Osteoblast (primary cell): Measurements from ENCODE around the gene HSP90AB1. TPM values are rescaled to one million over a fixed set of nuclear protein-coding genes. Genes with fewer than 3 reads are reported as not detected.

Experiments
- DNase-seq: peaks from one replicate; pipeline ENCODE4 v3.0.0; 2011; ENCODE audit warnings: low spot score, mixed read lengths; ENCODE audit not compliant: insufficient read length; ENCODE audit errors: missing footprints
- H2AFZ ChIP-seq: 2 replicates; pipeline ENCODE4 v1.6.0; 2011; ENCODE audit warnings: mild to moderate bottlenecking, low read length
- H3K27ac ChIP-seq: 2 replicates; pipeline ENCODE4 v1.5.1; 2011; ENCODE audit warnings: mild to moderate bottlenecking, low read depth, low read length, moderate library complexity
- H3K27me3 ChIP-seq: 2 replicates; pipeline ENCODE4 v1.6.0; 2012; ENCODE audit warnings: mild to moderate bottlenecking, control low read depth, inconsistent platforms, low read length, moderate library complexity; ENCODE audit not compliant: insufficient read depth
- H3K36me3 ChIP-seq: 2 replicates; pipeline ENCODE4 v1.5.1; 2011; ENCODE audit warnings: mild to moderate bottlenecking, low read length, control low read depth, moderate library complexity; ENCODE audit not compliant: insufficient read depth
- H3K4me1 ChIP-seq: 2 replicates; pipeline ENCODE4 v1.5.1; 2011; ENCODE audit warnings: mild to moderate bottlenecking, low read length, control low read depth, moderate library complexity; ENCODE audit not compliant: insufficient read depth
- H3K4me2 ChIP-seq: 2 replicates; pipeline ENCODE4 v1.6.0; 2011; ENCODE audit warnings: mild to moderate bottlenecking, low read length; ENCODE audit not compliant: insufficient read depth
- H3K4me3 ChIP-seq: fragments of 200-600 bp; sonication (generic); 3 replicates; pipeline ENCODE4 v1.5.1; 2012; ENCODE audit warnings: mild to moderate bottlenecking, low read length, inconsistent platforms; ENCODE audit not compliant: insufficient read depth
- H3K79me2 ChIP-seq: 2 replicates; pipeline ENCODE4 v1.6.0; 2012; ENCODE audit warnings: mild to moderate bottlenecking, low read length, control low read depth, inconsistent platforms; ENCODE audit not compliant: insufficient read depth
- H3K9me3 ChIP-seq: 2 replicates; pipeline ENCODE4 v1.5.1; 2011; ENCODE audit warnings: low read depth, low read length, control low read depth
- H4K20me1 ChIP-seq: 2 replicates; pipeline ENCODE4 v1.6.0; 2012; ENCODE audit warnings: mild to moderate bottlenecking, low read length, control low read depth; ENCODE audit not compliant: insufficient read depth
- total RNA-seq: library from RNA; depleted of rRNA; stranded (reverse); fragments of >200 nt; gene quantifications from 2 replicates; pipeline ENCODE4 v1.2.3, GENCODE V29; 2012
- TF ChIP-seq, protein P1 (sequence below): IDR thresholded peaks from 2 replicates; pipeline ENCODE4 v1.5.1; 2011; ENCODE audit warnings: mild to moderate bottlenecking, low read depth, low read length, moderate library complexity; ENCODE audit errors: extremely low read depth

The HSP90AB1 gene
- total RNA-seq, 1 donor = 702 TPM

DNA sequence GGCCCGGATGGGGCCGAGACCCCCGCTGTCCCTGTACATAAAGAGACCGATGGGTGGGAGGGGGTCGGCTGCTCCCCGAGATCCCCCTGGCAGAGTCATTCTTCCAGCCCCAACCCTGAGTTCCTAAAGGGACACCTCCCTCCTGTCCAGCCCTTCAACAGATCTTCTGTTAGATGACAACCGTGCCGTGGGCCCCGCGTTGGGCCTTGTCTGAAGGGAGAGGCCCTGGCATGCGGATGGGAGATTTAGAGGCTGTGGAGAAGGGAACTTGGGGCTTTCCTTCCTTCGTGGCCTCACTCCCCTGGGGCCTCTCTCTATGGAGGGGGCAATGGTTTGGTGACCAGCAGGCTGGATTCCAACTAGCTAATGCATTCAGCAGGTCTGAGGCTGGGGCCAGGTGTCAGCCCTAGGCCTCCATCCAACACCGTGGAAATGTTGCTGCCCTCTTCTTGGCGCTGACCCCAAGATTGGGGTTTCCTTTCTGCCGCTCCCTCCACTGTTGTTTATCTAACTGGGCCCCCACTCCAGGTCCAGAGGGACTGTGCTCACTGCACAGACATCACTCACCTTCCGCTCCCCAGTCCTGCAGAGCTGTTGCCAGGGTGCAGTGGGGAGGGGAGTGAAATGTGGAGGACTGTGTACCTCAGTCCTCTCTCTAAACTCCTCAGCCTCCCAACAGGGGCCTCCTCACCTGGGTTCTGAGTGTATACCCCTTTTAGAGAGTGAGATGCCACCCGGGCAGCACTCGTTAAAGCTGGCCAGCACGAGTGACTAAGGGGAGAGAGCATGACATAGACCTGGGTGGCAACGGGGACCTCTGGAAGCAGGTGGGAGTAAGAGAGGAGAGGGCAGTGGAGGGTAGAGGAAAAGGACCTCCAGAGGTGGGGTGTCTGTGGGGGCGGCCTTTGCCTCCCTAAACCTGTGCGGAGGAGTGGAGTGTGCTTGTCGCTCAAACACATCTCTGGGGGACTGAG, 30.1 kb downstream of the HSP90AB1 start:
- no peaks in the 10 kb centered on the region for H4K20me1 ChIP-seq
- H3K4me3 ChIP-seq = no peak overlapping the region
- no peaks in the 10 kb centered on the region for H3K9me3 ChIP-seq
- no peaks in the 10 kb centered on the region for H3K36me3 ChIP-seq
- no peaks in the 10 kb centered on the region for H3K4me1 ChIP-seq
- no peak overlapping the region for H3K4me2 ChIP-seq
- DNase-seq = peak; percentile 92
- TF ChIP-seq, protein P1, sequence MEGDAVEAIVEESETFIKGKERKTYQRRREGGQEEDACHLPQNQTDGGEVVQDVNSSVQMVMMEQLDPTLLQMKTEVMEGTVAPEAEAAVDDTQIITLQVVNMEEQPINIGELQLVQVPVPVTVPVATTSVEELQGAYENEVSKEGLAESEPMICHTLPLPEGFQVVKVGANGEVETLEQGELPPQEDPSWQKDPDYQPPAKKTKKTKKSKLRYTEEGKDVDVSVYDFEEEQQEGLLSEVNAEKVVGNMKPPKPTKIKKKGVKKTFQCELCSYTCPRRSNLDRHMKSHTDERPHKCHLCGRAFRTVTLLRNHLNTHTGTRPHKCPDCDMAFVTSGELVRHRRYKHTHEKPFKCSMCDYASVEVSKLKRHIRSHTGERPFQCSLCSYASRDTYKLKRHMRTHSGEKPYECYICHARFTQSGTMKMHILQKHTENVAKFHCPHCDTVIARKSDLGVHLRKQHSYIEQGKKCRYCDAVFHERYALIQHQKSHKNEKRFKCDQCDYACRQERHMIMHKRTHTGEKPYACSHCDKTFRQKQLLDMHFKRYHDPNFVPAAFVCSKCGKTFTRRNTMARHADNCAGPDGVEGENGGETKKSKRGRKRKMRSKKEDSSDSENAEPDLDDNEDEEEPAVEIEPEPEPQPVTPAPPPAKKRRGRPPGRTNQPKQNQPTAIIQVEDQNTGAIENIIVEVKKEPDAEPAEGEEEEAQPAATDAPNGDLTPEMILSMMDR = no peak
- no peak overlapping the region for H2AFZ ChIP-seq
- peaks cover 32% of the 10 kb centered on the region for H3K27me3 ChIP-seq
- no peak overlapping the region for H3K27ac ChIP-seq
- H3K79me2 ChIP-seq = no peaks in the 10 kb centered on the region

DNA sequence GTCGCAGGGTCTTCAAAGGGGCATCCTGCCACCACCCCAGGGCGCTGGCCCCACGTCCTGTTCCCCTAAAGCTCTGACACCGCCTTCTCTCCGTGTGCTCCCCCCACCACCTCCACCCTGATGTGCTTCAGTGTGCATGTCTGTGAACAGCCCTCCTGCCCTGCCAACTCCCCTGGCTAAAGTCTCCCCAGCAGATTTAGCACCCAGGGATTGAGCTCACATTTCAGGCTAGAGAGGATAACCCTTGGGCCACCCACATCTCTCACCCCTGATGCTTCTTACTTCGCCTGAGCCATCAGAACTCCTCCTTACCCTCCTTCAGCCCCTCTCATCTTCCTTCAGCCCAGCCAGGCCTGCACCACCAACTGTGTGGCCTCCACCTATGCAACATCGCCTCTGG, 30.9 kb downstream of the HSP90AB1 start:
- Histone ChIP-seq H3K4me2 (no peak overlapping the region), H2AFZ (no peak overlapping the region), H3K27me3 (peaks cover 25% of the 10 kb centered on the region), H3K4me1 (no peaks in the 10 kb centered on the region), H3K79me2 (no peaks in the 10 kb centered on the region), H4K20me1 (no peaks in the 10 kb centered on the region), H3K4me3 (no peak overlapping the region), H3K36me3 (no peaks in the 10 kb centered on the region), H3K27ac (no peak overlapping the region), H3K9me3 (no peaks in the 10 kb centered on the region)
- TF ChIP-seq, protein P1 = no peak
- DNase-seq = peak; percentile 83

DNA sequence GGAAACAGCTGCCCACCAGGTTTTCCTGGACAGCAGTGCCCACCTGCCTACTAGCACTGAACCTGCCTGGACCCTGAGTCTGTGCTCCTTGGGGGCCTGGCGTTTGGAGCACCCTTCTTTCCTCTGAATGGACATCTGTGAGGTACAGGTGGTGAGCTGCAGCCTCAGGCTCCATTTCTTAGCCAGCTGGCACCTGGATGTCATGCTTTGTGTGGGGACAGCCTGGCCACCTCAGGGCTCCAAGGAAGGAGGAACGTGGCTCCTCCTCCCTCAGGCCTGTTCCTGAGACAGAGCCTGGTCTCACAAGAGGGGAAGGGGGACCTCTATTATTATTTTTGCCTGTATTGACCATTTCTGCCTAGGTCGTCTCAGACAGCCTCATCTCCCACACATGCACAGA, 31.4 kb downstream of the HSP90AB1 start:
- Histone ChIP-seq H3K36me3 (no peaks in the 10 kb centered on the region), H3K4me3 (no peak overlapping the region), H3K9me3 (no peaks in the 10 kb centered on the region), H3K4me1 (no peaks in the 10 kb centered on the region), H3K79me2 (no peaks in the 10 kb centered on the region), H3K4me2 (no peak overlapping the region), H2AFZ (no peak overlapping the region), H3K27ac (no peak overlapping the region), H3K27me3 (peaks cover 24% of the 10 kb centered on the region), H4K20me1 (no peaks in the 10 kb centered on the region)
- no peak for DNase-seq
- TF ChIP-seq, protein P1 = no peak
